ENCODE measurements around the gene OR2V2.
"Not testable (repeated sequence)": the region's sequence is repeated elsewhere in the genome, so short reads cannot be mapped to it uniquely, and the experiment has no call there.

Gene OR2V2, protein sequence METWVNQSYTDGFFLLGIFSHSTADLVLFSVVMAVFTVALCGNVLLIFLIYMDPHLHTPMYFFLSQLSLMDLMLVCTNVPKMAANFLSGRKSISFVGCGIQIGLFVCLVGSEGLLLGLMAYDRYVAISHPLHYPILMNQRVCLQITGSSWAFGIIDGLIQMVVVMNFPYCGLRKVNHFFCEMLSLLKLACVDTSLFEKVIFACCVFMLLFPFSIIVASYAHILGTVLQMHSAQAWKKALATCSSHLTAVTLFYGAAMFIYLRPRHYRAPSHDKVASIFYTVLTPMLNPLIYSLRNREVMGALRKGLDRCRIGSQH

DNA sequence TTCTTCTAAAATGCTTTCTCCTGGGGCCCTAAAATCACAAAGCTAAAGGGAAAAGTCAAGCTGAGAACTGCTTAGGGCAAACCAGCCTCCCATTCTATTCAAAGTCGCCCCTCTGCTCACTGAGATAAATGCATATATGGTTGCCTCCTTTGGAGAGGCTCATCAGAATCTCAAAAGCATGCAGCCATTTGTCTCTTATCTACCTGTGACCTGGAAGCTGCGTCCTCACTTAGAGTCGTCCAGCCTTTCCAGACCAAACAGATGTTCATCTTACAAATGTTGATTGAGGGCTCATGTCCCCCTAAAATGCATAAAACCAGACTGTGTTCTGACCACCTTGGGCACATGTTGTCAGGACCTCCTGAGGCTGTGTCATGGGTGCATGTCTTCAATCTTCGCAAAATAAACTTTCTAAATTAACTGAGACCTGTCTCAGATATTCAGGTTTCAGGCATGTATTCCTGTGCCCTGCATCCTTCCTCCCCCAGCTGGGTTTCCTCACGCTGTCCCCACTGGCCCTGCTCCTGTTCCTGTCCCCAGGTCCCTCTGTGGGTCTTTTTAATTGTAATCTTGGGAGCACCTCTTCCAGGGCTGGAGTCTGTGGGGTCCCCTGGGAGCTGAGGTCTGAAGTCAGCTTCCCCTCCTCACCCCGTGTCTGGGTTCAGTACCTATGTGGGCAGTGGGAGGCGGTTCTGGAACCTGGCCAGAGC is at the start of gene OR2V2:
TSS of gene OR2V2 (plus strand) at position 660 of the 710 bp plus-strand sequence. CDS start 7,357 bp downstream, outside the sequence.
- not testable (repeated sequence) for FAIRE-seq

DNA sequence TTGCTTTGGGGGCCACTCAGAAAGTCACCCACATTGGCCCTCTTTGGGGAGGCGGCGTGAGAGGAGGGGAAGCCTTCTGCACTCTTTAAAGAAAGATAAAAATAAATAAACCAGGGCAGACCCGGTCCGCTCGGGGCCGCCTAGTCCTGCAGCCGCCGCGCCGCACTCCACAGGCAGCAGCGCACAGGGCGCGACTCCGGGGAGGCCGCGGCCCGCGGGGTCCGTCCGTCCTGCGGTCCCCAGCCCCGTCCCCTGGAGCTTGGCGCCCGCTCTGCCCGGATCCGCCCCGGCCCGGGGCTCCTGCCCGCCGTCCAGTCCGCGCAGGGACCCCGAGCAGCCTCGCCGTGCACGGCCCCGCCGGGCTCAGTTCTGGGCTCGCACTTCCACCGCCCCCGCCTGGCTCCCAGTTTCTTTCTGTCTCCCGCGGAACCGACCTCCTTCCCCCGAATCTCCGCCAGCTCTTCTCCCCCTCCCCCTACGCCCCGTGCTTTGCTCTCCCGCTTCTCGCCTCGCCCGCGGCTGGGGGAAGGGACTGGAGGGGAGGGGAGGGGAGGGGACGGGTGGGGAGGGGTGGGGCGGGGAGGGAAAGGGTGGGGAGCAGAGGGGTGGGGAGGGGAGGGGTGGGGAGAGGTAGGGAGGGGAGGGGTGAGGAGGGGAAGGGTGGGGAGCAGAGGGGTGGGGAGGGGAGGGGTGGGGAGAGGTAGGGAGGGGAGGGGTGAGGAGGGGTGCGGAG is 49.5 kb upstream of the OR2V2 start:
- FAIRE-seq, result not testable (repeated sequence)

DNA sequence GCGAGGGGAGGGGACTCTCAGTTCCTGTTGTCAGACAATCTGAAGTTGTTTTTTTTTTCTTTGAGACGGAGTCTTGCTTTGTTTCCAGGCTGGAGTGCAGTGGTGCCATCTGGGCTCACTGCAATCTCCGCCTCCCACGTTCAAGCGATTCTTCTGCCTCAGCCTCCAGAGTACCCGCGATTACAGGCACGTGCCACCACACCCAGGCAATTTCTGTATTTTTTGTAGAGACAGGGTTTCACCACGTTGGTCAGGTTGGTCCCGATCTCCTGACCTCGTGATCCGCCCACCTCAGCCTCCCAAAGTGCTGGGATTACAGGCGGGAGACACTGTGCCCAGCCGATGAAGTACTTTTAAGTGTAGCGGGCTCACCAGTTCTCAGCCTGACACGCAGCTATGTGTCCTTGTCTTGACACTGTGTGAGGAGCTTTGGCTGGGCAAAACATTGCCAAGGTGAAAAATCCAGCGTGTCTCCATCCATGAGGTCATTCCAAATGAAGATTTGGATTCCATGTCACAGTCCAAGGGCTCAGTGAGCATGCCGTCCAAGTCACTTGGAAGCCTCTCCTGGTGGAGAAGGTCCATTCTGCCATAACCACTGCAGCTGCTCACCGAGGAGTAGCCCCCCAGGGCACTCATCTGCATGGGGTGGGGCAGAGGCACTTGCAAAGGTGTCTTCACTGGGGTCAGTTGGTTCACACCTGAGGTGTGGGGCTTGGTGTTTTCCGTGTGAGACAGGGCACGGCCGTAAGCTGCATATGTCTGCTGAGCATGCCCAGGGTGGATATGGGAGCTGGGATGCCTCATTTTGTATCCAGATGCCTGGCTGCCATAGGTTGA is 48.4 kb upstream of the OR2V2 start:
- no peak for FAIRE-seq

DNA sequence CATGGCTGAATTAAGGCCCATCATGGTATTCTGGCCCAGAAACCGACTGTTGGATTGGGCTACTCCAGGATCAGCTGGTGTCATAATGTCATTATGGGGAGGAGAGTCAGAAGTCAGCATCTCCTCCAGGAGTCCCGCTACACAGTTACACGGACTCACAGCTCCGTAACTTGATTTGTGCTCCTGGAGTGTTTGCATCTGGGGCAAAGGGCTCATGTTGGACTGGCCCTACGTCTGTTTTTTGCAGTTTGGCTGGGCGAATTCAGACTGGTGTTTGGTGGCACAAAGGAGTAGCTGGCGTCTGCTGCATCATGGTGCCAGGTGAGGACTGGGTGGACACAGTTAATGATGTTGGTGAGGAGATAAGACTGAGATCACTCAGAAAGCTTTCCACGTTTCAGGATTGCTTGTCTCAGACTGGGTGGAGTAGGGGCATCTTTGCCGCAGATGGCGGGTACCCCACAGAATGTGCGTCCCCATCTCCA is 47.7 kb upstream of the OR2V2 start:
- FAIRE-seq, result no peak

DNA sequence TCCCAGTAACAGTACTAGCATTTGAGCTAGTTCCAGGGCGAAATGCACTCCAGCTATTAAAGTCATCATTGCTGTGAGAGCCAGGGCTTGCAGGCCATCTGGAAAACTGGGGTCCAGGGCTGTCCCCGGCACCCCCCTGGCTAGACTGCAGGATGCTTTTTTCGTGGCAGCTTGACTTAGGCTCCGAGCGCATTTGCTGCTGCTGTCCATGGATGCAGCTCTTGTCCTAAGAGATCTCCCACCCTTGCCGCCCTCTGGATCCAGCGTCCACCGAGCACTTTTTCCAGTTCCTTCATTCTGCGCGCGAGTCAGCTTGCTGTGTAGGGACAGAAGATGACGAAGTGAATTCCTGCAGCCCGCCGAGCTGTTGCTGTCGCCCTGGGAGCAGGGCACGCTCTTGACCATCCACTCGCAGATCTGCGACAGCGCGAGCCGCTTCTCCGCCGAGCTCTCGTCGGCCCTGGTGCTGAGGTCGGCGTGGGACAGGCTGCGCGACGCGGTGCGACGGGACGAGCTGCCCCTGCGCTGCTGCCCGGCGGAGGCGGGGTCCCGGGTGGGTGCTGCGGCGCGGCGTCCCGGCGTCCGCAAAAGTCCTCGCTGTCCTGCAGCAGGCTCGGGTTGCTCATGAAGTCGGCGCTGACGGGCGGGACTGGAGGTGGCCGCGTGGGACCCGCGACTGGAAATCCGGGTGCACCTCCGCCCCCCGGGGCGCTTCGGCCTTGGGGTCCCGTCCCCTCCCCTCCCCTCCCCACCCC is 47.1 kb upstream of the OR2V2 start:
- no peak for FAIRE-seq

DNA sequence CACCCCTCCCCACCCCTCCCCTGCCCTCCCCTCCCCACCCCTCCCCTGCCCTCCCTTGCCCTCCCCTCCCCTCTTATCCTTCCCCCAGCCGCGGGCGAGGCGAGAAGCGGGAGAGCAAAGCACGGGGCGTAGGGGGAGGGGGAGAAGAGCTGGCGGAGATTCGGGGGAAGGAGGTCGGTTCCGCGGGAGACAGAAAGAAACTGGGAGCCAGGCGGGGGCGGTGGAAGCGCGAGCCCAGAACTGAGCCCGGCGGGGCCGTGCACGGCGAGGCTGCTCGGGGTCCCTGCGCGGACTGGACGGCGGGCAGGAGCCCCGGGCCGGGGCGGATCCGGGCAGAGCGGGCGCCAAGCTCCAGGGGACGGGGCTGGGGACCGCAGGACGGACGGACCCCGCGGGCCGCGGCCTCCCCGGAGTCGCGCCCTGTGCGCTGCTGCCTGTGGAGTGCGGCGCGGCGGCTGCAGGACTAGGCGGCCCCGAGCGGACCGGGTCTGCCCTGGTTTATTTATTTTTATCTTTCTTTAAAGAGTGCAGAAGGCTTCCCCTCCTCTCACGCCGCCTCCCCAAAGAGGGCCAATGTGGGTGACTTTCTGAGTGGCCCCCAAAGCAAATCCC is 46.2 kb upstream of the OR2V2 start:
- not testable (repeated sequence) for FAIRE-seq

DNA sequence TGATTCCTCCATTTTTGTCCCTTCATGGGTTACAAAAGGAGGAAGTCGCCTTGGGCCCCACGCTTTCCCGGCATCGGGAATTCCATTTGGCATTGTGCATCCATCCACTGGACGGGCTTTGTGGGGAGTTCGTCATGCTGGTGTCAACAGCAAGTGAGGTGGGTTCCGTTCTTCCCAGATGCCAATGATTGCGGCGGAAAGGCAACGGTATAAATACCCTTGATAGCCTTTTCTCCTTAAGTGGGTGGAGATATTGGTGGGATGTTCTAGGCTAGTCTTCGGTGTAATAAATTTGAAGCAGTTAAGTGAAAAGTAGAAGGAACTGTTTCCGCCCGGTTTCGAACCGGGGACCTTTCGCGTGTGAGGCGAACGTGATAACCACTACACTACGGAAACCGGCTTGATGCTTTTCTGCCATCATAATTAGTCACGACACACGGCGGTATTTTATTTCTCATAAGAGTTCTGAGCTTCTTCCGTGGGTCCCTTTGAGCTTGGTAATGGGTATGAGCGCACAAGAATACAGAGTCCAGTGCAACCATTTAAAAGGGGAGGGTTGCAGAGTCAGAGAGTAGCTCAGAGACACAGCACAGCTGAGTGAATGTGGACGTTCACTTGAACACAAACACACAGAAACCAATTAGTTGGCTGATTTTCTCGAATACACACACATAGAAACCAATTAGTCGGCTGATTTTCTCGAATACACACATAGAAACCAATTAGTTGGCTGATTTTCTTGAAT is 45.3 kb upstream of the OR2V2 start:
- peak; percentile 100 for FAIRE-seq

DNA sequence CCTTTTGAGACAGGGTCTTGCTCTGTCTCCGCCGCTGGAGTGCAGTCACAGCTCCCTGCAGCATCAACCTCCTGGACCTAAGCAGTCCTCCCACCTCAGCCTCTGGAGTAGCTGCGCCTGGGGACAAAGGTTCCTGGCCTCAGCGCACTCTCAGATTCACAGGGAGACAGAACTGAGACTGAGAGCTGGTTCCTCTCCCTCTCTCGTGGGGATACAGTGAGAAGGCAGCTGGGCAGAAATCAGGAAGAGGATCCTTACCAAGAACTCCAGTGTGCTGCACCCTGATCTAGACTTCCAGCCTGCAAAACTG is 43.2 kb upstream of the OR2V2 start:
- FAIRE-seq, result not testable (repeated sequence)

DNA sequence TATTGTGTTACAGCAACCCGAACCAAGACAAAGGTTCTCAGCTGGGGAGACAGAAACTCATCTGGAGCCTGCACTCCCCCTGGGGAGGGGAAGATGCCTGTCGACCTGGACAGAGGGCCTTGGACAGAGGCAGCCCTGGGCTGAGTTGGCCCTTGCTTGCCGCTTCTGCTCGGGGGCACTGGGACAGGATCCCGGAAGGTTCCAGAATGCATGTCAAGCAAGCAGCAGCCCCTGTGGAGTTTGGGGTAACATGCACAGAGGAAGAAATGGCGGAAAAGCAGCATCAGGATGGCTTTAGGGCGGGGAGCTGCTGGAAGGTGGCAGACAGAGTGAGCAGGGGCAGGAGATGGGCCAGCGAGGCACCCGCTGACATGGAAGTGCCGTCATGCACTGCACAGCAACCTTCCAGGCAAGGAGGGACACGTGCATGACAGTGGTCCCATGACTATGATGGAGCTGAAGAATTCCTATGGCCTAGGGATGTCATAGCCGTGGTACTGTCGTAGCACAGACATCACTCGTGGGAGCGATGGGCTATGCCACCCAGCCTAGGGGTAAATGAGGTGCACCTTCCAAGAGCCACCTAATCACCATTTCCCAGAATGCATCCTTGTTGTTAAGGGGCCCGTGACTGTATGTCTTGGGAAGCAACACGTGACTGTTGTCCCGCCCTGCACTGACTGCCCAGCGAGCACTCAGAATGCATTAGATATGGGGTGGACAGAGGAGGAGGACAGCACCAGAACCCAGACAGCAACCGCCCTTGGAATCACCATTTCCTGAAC is 42.6 kb upstream of the OR2V2 start:
- not testable (repeated sequence) for FAIRE-seq

DNA sequence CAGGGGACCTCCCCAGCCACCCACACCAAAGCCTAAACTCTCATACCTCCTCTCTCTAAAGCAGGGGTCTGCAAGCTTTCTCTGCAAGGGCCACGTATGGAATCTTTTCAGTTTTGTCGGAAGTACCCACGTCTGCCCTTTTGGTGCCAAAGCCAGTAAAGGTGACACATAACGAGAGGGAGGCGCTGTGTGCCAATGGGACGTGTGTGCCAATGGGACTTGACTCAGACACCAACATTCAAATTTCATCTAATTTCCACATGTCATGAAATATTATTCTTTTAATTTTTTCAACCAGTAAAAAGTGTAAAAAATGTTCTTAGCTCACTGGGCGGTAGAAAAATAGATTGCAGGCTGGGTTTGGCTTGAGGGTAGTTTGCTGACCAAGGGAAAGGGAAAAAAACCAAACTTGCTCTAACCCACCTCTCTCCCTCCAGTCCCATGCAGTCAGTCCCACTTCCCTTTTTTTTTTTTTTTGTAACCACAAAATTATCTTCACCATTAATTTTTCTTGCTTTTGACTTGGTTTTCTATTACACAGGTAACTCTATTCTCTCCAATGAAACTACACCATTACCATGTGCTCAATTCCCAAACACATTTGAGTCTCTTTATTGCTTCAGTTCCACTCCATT is 41.9 kb upstream of the OR2V2 start:
- FAIRE-seq, result no peak

DNA sequence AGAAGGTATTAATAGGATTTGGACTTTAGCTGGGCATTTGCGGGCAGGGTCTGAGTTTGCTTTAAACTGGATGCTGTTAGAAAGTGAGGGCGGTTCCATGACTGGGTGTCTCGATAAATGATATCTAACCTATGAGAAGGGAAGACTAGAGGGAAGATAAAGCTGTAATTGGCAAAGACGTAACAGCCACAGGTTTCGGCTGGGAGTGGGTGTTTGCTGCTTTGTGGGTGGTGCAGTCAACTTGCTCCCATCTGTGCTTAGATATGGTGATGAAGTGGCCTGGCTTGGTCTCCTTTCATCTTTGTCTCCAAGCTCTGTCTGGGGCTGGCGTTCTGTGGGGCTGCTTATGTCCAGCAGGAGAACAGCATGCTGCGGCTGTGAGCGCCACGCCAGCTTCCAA is 39.7 kb upstream of the OR2V2 start:
- FAIRE-seq, result no peak

DNA sequence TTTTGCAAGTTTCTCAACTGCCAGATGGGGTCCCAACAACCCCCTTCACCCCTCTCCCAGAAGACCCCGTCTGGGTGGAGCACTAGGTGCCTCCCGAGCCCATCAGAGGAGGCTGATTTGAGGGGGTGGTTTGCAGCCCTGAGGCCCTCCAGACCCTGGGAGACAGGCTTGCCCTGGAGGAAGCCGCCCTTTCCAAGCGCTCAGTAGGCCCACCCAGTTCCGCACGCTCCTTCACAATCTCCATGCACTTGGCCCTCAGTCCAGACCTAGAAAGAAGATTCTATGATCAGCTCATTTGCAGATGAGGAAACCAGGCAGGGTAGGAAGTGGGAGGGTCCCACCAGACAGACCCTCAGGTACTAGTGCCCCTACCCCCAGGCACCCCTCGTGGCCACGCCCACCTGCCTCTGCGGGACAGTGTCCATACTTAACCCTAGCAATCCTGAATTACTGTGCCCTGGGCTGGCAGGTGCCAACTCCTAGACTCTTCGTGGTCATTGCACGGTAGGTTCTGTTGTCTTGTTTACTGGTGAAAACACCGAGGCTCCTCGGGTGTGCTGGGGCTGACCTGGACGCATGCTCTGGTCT is 38.7 kb upstream of the OR2V2 start:
- no peak for FAIRE-seq

DNA sequence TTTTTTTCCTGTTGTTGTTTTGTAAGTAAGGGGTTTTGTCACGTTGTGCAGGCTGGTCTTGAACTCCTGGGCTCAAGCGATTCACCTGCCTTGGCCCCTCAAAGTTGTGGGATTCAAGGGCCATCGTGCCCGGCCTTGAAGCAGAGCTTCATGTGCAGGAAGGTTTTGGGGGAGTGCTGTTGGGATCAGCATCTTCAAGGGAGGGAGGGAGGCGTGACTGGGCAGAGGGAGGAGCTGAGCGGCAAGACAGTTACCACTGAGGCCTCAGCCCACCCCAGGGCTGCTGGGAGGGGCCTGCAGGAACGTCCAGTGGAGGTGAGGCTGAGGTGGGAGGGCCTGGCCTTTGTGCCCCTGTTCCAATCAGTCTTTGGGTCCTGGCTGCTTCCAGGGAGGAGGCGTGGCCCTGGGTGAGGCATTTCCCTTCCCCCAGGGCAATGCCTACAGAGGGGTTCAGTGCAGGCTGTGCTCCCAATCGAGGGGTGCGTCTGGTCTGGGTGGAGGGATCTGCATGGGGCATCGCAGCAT is 37.8 kb upstream of the OR2V2 start:
- FAIRE-seq, result no peak

DNA sequence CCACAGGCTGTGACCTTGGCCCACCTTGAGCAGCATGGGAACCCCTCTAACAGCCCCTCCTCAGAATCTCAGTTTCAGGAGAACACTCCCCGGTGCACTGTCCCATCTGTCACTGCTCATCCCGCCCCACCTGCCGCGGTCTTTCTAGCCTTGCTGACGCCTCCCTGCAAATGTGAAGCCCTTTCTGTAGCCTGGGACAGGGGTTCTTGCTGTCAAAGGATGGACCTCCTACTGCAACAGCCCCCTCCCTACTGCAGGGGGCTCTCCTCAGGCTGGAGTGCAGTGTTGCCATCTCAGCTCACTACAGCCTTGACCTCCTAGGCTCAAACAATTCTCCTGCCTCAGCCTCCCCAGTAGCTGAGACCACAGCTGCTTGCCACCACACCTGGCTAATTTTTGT is 36.4 kb upstream of the OR2V2 start:
- no peak for FAIRE-seq

DNA sequence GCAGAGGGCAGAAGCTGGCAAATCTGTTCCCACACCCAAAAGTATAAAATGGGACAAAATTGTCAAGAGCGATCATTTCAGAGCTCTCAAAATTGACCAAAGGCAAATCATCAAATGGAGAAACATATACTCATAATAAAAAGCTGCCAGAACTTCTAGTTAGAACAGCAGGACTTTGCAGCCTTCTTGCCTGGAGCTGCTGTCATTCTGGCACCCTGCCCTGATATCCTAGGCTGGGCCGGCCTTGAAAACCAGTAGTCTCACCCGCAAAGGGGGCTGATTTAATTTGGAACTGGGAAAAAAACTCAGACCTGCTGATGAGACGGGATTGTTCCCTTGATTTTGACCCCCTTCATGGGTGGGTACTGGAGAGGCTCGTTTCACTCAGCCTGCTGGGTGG is 34.9 kb upstream of the OR2V2 start:
- FAIRE-seq, result no peak

DNA sequence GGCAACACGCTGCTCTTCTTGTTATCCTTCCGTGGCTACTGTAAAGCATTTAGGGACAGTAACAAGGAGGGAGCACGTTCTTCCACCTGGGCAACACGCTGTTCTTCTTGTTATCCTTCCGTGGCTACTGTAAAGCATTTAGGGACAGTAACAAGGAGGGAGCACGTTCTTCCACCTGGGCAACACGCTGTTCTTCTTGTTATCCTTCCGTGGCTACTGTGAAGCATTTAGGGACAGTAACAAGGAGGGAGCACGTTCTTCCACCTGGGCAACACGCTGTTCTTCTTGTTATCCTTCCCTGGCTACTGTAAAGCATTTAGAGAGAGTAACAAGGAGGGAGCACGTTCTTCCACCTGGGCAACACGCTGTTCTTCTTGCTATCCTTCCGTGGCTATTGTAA is 33.8 kb upstream of the OR2V2 start:
- not testable (repeated sequence) for FAIRE-seq

DNA sequence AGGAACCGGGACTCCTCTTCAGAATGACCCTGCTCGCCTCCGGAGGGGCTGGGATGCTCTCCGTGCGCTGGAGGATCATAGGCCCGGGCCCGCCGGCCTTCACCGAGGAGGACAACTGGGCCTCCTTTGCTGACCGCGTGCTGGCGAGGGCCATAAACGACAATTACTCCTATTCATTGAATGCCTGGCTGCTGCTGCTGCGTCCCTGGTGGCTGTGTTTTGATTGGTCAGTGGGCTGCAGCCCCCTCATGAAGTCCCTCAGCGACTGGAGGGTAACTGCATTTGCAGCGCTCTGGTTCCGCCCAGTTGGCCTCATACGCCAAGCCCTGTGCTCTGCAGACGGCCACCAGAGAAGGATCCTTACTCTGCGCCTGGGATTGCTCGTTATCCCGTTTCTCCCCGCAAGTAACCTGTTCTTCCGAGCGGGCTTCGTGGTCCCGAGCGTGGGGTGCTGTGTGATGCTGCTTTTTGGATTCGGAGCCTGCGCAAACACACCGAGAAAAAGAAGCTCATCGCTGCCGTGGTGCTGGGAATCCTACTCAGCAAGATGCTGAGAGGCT is 33.0 kb upstream of the OR2V2 start:
- FAIRE-seq, result no peak

Data from A204.1 (cell line).